Loucy (cell line): Measurements from ENCODE around the gene AGAP1.

ENCODE experiments used
- H2AFZ ChIP-seq: fragments of 200-600 bp; sonication (generic); 2 replicates; pipeline ENCODE4 v1.6.0; 2016; ENCODE audit warnings: antibody characterized with exemption, mild to moderate bottlenecking, low read length, moderate library complexity
- H3F3A ChIP-seq: fragments of 200-600 bp; 2 replicates; pipeline ENCODE4 v1.6.0; 2016; ENCODE audit warnings: antibody characterized with exemption, low read depth, mild to moderate bottlenecking
- H3K27me3 ChIP-seq: fragments of 200-600 bp; sonication (generic); 2 replicates; pipeline ENCODE4 v1.6.1; 2014; ENCODE audit warnings: low read length, mild to moderate bottlenecking; ENCODE audit not compliant: insufficient read depth, poor library complexity, severe bottlenecking
- H3K36me3 ChIP-seq: fragments of 200-600 bp; sonication (generic); 2 replicates; pipeline ENCODE4 v1.6.1; 2016; ENCODE audit warnings: low read length; ENCODE audit not compliant: insufficient read depth
- H3K4me1 ChIP-seq: fragments of 200-600 bp; sonication (generic); 2 replicates; pipeline ENCODE4 v1.5.1; 2014; ENCODE audit warnings: low read length, mild to moderate bottlenecking; ENCODE audit not compliant: insufficient read depth, poor library complexity, severe bottlenecking
- H3K4me2 ChIP-seq: fragments of 200-600 bp; sonication (generic); 2 replicates; pipeline ENCODE4 v1.6.0; 2014; ENCODE audit warnings: antibody characterized with exemption, low read length, low read depth, mild to moderate bottlenecking; ENCODE audit not compliant: poor library complexity, severe bottlenecking
- H3K4me3 ChIP-seq: fragments of 200-600 bp; sonication (generic); 2 replicates; pipeline ENCODE4 v1.5.1; 2014; ENCODE audit warnings: low read length, mild to moderate bottlenecking, mixed read lengths; ENCODE audit not compliant: poor library complexity, severe bottlenecking
- H3K79me2 ChIP-seq: fragments of 200-600 bp; sonication (generic); 2 replicates; pipeline ENCODE4 v1.6.1; 2014; ENCODE audit warnings: low read length; ENCODE audit not compliant: insufficient read depth
- H3K9ac ChIP-seq: fragments of 200-600 bp; sonication (generic); 2 replicates; pipeline ENCODE4 v1.6.0; 2014; ENCODE audit warnings: mild to moderate bottlenecking, low read depth, low read length, moderate library complexity; ENCODE audit not compliant: poor library complexity, severe bottlenecking
- H3K9me2 ChIP-seq: fragments of 200-600 bp; sonication (generic); replicated peaks from 2 replicates; pipeline ENCODE4 v1.6.1; 2016; ENCODE audit warnings: low read depth, low read length, mixed read lengths
- H3K9me3 ChIP-seq: fragments of 200-600 bp; sonication (generic); 2 replicates; pipeline ENCODE4 v1.6.1; 2014; ENCODE audit warnings: mild to moderate bottlenecking, antibody characterized with exemption, low read length, low read depth; ENCODE audit not compliant: insufficient read depth
- H4K20me1 ChIP-seq: fragments of 200-600 bp; sonication (generic); 2 replicates; pipeline ENCODE4 v1.6.0; 2014; ENCODE audit warnings: antibody characterized with exemption, low read length, mild to moderate bottlenecking; ENCODE audit not compliant: insufficient read depth, poor library complexity, severe bottlenecking
- EZH2phosphoT487 ChIP-seq: fragments of 200-600 bp; IDR thresholded peaks from 2 replicates; pipeline ENCODE4 v1.6.1; 2018; ENCODE audit warnings: antibody characterized with exemption, mild to moderate bottlenecking, moderate library complexity, borderline replicate concordance
- TF ChIP-seq, protein P1 (sequence below): fragments of 200-600 bp; sonication (generic); conservative IDR thresholded peaks from 2 replicates; pipeline ENCODE4 v1.5.1; 2014; ENCODE audit warnings: mild to moderate bottlenecking, antibody characterized with exemption, low read length

The AGAP1 gene

GRCh38 chr2:235539773-235540172, 45.9 kb downstream of the AGAP1 start:
- TF ChIP-seq EZH2phosphoT487 = no peak
- TF ChIP-seq, protein P1, sequence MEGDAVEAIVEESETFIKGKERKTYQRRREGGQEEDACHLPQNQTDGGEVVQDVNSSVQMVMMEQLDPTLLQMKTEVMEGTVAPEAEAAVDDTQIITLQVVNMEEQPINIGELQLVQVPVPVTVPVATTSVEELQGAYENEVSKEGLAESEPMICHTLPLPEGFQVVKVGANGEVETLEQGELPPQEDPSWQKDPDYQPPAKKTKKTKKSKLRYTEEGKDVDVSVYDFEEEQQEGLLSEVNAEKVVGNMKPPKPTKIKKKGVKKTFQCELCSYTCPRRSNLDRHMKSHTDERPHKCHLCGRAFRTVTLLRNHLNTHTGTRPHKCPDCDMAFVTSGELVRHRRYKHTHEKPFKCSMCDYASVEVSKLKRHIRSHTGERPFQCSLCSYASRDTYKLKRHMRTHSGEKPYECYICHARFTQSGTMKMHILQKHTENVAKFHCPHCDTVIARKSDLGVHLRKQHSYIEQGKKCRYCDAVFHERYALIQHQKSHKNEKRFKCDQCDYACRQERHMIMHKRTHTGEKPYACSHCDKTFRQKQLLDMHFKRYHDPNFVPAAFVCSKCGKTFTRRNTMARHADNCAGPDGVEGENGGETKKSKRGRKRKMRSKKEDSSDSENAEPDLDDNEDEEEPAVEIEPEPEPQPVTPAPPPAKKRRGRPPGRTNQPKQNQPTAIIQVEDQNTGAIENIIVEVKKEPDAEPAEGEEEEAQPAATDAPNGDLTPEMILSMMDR = no peak
- no peak overlapping the region for H3K9ac ChIP-seq
- no peaks in the 10 kb centered on the region for H3F3A ChIP-seq
- H3K79me2 ChIP-seq = no peaks in the 10 kb centered on the region
- H3K9me3 ChIP-seq = no peaks in the 10 kb centered on the region
- H3K4me1 ChIP-seq = no peaks in the 10 kb centered on the region
- H4K20me1 ChIP-seq = no peaks in the 10 kb centered on the region
- H3K36me3 ChIP-seq = no peaks in the 10 kb centered on the region
- H3K27me3 ChIP-seq = no peaks in the 10 kb centered on the region
- no peaks in the 10 kb centered on the region for H3K9me2 ChIP-seq
- no peak overlapping the region for H3K4me2 ChIP-seq
- no peak overlapping the region for H2AFZ ChIP-seq
- no peak overlapping the region for H3K4me3 ChIP-seq

- Histone ChIP-seq H3K9me2 (no peaks in the 10 kb centered on the region), H3K36me3 (no peaks in the 10 kb centered on the region), H3K4me1 (no peaks in the 10 kb centered on the region), H4K20me1 (no peaks in the 10 kb centered on the region), H3K9ac (no peak overlapping the region), H3F3A (no peaks in the 10 kb centered on the region), H3K27me3 (no peaks in the 10 kb centered on the region), H2AFZ (no peak overlapping the region), H3K9me3 (no peaks in the 10 kb centered on the region), H3K4me3 (no peak overlapping the region), H3K4me2 (no peak overlapping the region), H3K79me2 (no peaks in the 10 kb centered on the region)
- no peak for TF ChIP-seq EZH2phosphoT487
- TF ChIP-seq, protein P1 = no peak
These were observed 47.2 kb downstream of the AGAP1 start for GRCh38 chr2:235541016-235541415.

- no peak overlapping the region for H2AFZ ChIP-seq
- H3K9me3 ChIP-seq = no peaks in the 10 kb centered on the region
- H3K9me2 ChIP-seq = no peaks in the 10 kb centered on the region
- no peak overlapping the region for H3K4me3 ChIP-seq
- TF ChIP-seq EZH2phosphoT487 = no peak
- TF ChIP-seq, protein P1 = no peak
- no peak overlapping the region for H3K4me2 ChIP-seq
- no peaks in the 10 kb centered on the region for H3F3A ChIP-seq
- H3K4me1 ChIP-seq = no peaks in the 10 kb centered on the region
- H3K27me3 ChIP-seq = no peaks in the 10 kb centered on the region
- H3K9ac ChIP-seq = no peak overlapping the region
- no peaks in the 10 kb centered on the region for H3K79me2 ChIP-seq
- H4K20me1 ChIP-seq = no peaks in the 10 kb centered on the region
- no peaks in the 10 kb centered on the region for H3K36me3 ChIP-seq
These were observed 48.2 kb downstream of the AGAP1 start for GRCh38 chr2:235541838-235542549.
